ENCODE measurements around the gene GYS2.
A peak's percentile ranks its signal among the peaks of the same experiment; 100 is the strongest.

The GYS2 gene

DNA sequence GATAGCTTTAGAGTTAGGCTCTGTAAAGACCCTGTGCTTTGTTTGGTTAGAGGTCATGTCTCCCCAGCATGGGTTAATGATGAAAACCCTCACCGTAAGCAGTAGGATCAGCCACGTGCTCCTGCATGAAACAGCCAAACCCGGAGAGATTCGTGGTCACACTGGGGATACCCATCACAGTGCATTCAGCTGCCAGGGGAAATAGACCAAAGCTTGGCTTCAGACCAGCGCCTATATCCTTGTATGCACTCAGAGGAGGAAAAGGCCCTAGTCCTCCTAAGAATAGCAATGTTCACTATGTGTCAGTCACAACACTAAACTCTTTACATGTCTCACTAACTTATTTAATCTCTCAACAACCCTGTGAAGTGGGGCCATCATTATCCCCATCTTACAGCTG lies 62.2 kb downstream of the GYS2 start:
- TF ChIP-seq, protein P1, sequence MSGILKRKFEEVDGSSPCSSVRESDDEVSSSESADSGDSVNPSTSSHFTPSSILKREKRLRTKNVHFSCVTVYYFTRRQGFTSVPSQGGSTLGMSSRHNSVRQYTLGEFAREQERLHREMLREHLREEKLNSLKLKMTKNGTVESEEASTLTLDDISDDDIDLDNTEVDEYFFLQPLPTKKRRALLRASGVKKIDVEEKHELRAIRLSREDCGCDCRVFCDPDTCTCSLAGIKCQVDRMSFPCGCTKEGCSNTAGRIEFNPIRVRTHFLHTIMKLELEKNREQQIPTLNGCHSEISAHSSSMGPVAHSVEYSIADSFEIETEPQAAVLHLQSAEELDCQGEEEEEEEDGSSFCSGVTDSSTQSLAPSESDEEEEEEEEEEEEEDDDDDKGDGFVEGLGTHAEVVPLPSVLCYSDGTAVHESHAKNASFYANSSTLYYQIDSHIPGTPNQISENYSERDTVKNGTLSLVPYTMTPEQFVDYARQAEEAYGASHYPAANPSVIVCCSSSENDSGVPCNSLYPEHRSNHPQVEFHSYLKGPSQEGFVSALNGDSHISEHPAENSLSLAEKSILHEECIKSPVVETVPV (CRISPR knock-in tag; IDR thresholded peaks at IDR 0.05), result no peak
- TF ChIP-seq ARNTL (CRISPR knock-in tag; IDR thresholded peaks at IDR 0.05; ENCODE audit: borderline replicate concordance, low read depth) (no peak), ZNF8 (CRISPR knock-in tag; IDR thresholded peaks at IDR 0.05) (no peak), CSDC2 (CRISPR knock-in tag; IDR thresholded peaks at IDR 0.05) (no peak), OSR1 (CRISPR knock-in tag; IDR thresholded peaks at IDR 0.05) (no peak), ESRRG (CRISPR knock-in tag; IDR thresholded peaks at IDR 0.05) (no peak), RARB (CRISPR knock-in tag; IDR thresholded peaks at IDR 0.05) (no peak)
- TF ChIP-seq, protein P2, sequence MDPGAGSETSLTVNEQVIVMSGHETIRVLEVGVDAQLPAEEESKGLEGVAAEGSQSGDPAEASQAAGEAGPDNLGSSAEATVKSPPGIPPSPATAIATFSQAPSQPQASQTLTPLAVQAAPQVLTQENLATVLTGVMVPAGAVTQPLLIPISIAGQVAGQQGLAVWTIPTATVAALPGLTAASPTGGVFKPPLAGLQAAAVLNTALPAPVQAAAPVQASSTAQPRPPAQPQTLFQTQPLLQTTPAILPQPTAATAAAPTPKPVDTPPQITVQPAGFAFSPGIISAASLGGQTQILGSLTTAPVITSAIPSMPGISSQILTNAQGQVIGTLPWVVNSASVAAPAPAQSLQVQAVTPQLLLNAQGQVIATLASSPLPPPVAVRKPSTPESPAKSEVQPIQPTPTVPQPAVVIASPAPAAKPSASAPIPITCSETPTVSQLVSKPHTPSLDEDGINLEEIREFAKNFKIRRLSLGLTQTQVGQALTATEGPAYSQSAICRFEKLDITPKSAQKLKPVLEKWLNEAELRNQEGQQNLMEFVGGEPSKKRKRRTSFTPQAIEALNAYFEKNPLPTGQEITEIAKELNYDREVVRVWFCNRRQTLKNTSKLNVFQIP (CRISPR knock-in tag; IDR thresholded peaks at IDR 0.05; ENCODE audit: borderline replicate concordance, low read depth), result no peak
- TF ChIP-seq, protein P3, sequence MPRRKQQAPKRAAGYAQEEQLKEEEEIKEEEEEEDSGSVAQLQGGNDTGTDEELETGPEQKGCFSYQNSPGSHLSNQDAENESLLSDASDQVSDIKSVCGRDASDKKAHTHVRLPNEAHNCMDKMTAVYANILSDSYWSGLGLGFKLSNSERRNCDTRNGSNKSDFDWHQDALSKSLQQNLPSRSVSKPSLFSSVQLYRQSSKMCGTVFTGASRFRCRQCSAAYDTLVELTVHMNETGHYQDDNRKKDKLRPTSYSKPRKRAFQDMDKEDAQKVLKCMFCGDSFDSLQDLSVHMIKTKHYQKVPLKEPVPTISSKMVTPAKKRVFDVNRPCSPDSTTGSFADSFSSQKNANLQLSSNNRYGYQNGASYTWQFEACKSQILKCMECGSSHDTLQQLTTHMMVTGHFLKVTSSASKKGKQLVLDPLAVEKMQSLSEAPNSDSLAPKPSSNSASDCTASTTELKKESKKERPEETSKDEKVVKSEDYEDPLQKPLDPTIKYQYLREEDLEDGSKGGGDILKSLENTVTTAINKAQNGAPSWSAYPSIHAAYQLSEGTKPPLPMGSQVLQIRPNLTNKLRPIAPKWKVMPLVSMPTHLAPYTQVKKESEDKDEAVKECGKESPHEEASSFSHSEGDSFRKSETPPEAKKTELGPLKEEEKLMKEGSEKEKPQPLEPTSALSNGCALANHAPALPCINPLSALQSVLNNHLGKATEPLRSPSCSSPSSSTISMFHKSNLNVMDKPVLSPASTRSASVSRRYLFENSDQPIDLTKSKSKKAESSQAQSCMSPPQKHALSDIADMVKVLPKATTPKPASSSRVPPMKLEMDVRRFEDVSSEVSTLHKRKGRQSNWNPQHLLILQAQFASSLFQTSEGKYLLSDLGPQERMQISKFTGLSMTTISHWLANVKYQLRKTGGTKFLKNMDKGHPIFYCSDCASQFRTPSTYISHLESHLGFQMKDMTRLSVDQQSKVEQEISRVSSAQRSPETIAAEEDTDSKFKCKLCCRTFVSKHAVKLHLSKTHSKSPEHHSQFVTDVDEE (CRISPR knock-in tag; IDR thresholded peaks at IDR 0.05), result no peak
- TF ChIP-seq, protein P4, sequence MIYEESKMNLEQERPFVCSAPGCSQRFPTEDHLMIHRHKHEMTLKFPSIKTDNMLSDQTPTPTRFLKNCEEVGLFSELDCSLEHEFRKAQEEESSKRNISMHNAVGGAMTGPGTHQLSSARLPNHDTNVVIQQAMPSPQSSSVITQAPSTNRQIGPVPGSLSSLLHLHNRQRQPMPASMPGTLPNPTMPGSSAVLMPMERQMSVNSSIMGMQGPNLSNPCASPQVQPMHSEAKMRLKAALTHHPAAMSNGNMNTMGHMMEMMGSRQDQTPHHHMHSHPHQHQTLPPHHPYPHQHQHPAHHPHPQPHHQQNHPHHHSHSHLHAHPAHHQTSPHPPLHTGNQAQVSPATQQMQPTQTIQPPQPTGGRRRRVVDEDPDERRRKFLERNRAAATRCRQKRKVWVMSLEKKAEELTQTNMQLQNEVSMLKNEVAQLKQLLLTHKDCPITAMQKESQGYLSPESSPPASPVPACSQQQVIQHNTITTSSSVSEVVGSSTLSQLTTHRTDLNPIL (CRISPR knock-in tag; IDR thresholded peaks at IDR 0.05; ENCODE audit: low read depth), result no peak
- no peak for ATAC-seq

DNA sequence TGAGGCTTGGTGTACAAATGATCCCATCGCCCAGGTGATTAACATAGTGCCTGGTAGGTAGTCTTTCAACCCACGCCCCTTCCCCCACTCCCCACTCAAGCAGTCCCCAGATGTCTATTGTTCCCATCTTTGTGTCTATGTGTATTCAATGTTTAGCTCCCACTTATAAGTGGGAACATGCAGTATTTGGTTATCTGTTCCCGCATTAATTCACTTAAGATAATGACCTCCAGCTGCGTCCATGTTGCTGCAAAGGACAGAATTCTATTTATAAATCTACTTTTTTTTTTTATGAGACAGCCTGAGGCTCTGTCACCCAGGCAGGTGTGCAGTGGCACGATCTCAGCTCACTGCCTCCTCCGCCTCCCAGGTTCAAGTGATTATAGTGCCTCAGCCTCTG lies 62.9 kb downstream of the GYS2 start:
- TF ChIP-seq TCF4 (CRISPR knock-in tag; IDR thresholded peaks at IDR 0.05; ENCODE audit: borderline replicate concordance), result peak; percentile 70; the same call in 1 of the 2 replicates
- no peak for TF ChIP-seq BACH2 (CRISPR knock-in tag; IDR thresholded peaks at IDR 0.05; ENCODE audit: borderline replicate concordance)
- TF ChIP-seq ZFP30 (CRISPR knock-in tag; IDR thresholded peaks at IDR 0.05), result no peak
- no peak for TF ChIP-seq CSDC2 (CRISPR knock-in tag; IDR thresholded peaks at IDR 0.05)
- ATAC-seq, result no peak

DNA sequence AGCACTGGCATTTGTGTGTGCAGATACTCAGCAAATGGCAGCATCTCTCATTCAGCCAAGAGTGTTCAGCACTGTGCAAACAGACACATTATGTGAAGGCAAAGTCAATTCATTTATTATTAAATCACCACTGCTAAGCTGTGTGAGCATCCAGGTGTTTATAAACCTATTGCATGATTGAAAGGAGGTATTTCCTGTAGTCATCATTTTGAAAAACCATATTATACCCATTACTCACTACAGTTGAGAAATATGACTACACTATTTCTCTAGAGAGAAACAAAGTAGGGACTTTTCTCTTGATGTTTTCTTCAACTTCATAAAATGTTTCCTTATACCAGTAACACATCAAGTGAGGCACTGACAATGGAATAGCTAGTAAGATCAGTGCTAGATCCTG lies 64.8 kb downstream of the GYS2 start:
- TF ChIP-seq CSDC2 (CRISPR knock-in tag; IDR thresholded peaks at IDR 0.05) (no peak), ZFP3 (CRISPR knock-in tag; IDR thresholded peaks at IDR 0.05) (no peak), BACH2 (CRISPR knock-in tag; IDR thresholded peaks at IDR 0.05; ENCODE audit: borderline replicate concordance) (no peak), ISL1 (CRISPR knock-in tag; IDR thresholded peaks at IDR 0.05) (no peak), ZNF70 (CRISPR knock-in tag; IDR thresholded peaks at IDR 0.05) (no peak), ZNF565 (CRISPR knock-in tag; conservative IDR thresholded peaks at IDR 0.05; ENCODE audit: low read depth) (no peak)
- TF ChIP-seq, protein P4 (CRISPR knock-in tag; IDR thresholded peaks at IDR 0.05; ENCODE audit: low read depth), result no peak
- TF ChIP-seq, protein P2 (CRISPR knock-in tag; IDR thresholded peaks at IDR 0.05; ENCODE audit: borderline replicate concordance, low read depth), result no peak
- ATAC-seq, result no peak

All from SK-N-SH treated with all-trans-retinoic acid at 6 μM for 48 hours (cell line).